Measurements from ENCODE around the gene PRKAR1A.

The PRKAR1A gene

GRCh38 chr17:68596411-68596945, 84.2 kb downstream of the PRKAR1A start:
- no peak for ATAC-seq
- no peak for TF ChIP-seq ZNF70 (CRISPR knock-in tag; IDR thresholded peaks at IDR 0.05)
- TF ChIP-seq CREB5 (CRISPR knock-in tag; IDR thresholded peaks at IDR 0.05; ENCODE audit: low read depth): no peak
- no peak for TF ChIP-seq ZC3H10 (CRISPR knock-in tag; IDR thresholded peaks at IDR 0.05)
- no peak for TF ChIP-seq TOX (CRISPR knock-in tag; IDR thresholded peaks at IDR 0.05; ENCODE audit: borderline replicate concordance)
- TF ChIP-seq ZNF8 (CRISPR knock-in tag; IDR thresholded peaks at IDR 0.05): no peak
- no peak for TF ChIP-seq PPARA (CRISPR knock-in tag; IDR thresholded peaks at IDR 0.05; ENCODE audit: borderline replicate concordance)
- TF ChIP-seq SNAI2 (CRISPR knock-in tag; IDR thresholded peaks at IDR 0.05): no peak
- TF ChIP-seq CSRNP3 (CRISPR knock-in tag; IDR thresholded peaks at IDR 0.05): no peak
- no peak for TF ChIP-seq ZFP30 (CRISPR knock-in tag; IDR thresholded peaks at IDR 0.05)
- TF ChIP-seq RARB (CRISPR knock-in tag; IDR thresholded peaks at IDR 0.05): no peak
- TF ChIP-seq ZNF565 (CRISPR knock-in tag; conservative IDR thresholded peaks at IDR 0.05; ENCODE audit: low read depth): no peak
- no peak for TF ChIP-seq ARNTL (CRISPR knock-in tag; IDR thresholded peaks at IDR 0.05; ENCODE audit: borderline replicate concordance, low read depth)

GRCh38 chr17:68598074-68598473, 85.8 kb downstream of the PRKAR1A start:
- ATAC-seq: no peak
- TF ChIP-seq PPARA (CRISPR knock-in tag; IDR thresholded peaks at IDR 0.05; ENCODE audit: borderline replicate concordance): no peak
- no peak for TF ChIP-seq TCF4 (CRISPR knock-in tag; IDR thresholded peaks at IDR 0.05; ENCODE audit: borderline replicate concordance)
- TF ChIP-seq RARB (CRISPR knock-in tag; IDR thresholded peaks at IDR 0.05): no peak
- no peak for TF ChIP-seq SNAI2 (CRISPR knock-in tag; IDR thresholded peaks at IDR 0.05)
- TF ChIP-seq CSDC2 (CRISPR knock-in tag; IDR thresholded peaks at IDR 0.05): no peak
- no peak for TF ChIP-seq ISL1 (CRISPR knock-in tag; IDR thresholded peaks at IDR 0.05)
- TF ChIP-seq PATZ1 (CRISPR knock-in tag; IDR thresholded peaks at IDR 0.05; ENCODE audit: borderline replicate concordance): no peak
- no peak for TF ChIP-seq CREB5 (CRISPR knock-in tag; IDR thresholded peaks at IDR 0.05; ENCODE audit: low read depth)
- TF ChIP-seq ESRRG (CRISPR knock-in tag; IDR thresholded peaks at IDR 0.05): no peak
- no peak for TF ChIP-seq TOX (CRISPR knock-in tag; IDR thresholded peaks at IDR 0.05; ENCODE audit: borderline replicate concordance)

- ATAC-seq: no peak
- TF ChIP-seq ZNF8 (CRISPR knock-in tag; IDR thresholded peaks at IDR 0.05) (no peak), ARNTL (CRISPR knock-in tag; IDR thresholded peaks at IDR 0.05; ENCODE audit: borderline replicate concordance, low read depth) (no peak), ZC3H10 (CRISPR knock-in tag; IDR thresholded peaks at IDR 0.05) (no peak), ISL1 (CRISPR knock-in tag; IDR thresholded peaks at IDR 0.05) (no peak), BACH2 (CRISPR knock-in tag; IDR thresholded peaks at IDR 0.05; ENCODE audit: borderline replicate concordance) (no peak), ZNF70 (CRISPR knock-in tag; IDR thresholded peaks at IDR 0.05) (no peak), CSDC2 (CRISPR knock-in tag; IDR thresholded peaks at IDR 0.05) (no peak), POU6F1 (CRISPR knock-in tag; IDR thresholded peaks at IDR 0.05; ENCODE audit: borderline replicate concordance, low read depth) (no peak), ZFP3 (CRISPR knock-in tag; IDR thresholded peaks at IDR 0.05) (no peak), CSRNP3 (CRISPR knock-in tag; IDR thresholded peaks at IDR 0.05) (no peak), TCF4 (CRISPR knock-in tag; IDR thresholded peaks at IDR 0.05; ENCODE audit: borderline replicate concordance) (no peak), TSHZ2 (CRISPR knock-in tag; IDR thresholded peaks at IDR 0.05) (no peak), PATZ1 (CRISPR knock-in tag; IDR thresholded peaks at IDR 0.05; ENCODE audit: borderline replicate concordance) (no peak)
These were observed 86.3 kb downstream of the PRKAR1A start for GRCh38 chr17:68598545-68598961.

All from SK-N-SH treated with all-trans-retinoic acid at 6 μM for 48 hours (cell line).